Measurements from ENCODE around the gene NUDT14. TPM values are rescaled to one million over a fixed set of nuclear protein-coding genes. Genes with fewer than 3 reads are reported as not detected.

NUDT14 gene
- total and polyA plus RNA-seq, 2 donors, result 17.2 to 18.1 TPM

GRCh38 chr14:105184461-105184860 lies 3.3 kb upstream of the NUDT14 start:
- WGBS, result 83% methylated on average over 9 of the region's 9 CpGs
- Histone ChIP-seq H3K4me1 (ENCODE audit: control insufficient read depth in 2 of 2, insufficient read depth in 2 of 2, low read length in 2 of 2) (peaks cover 0 to 15% of the 10 kb centered on the region in 2 donors), H3K9me3 (ENCODE audit: control insufficient read depth in 2 of 2, insufficient read depth in 1 of 2, low read length in 1 of 2) (peaks cover 0 to 15% of the 10 kb centered on the region in 2 donors), H3K4me3 (ENCODE audit: low read length in 2 of 2) (no peak overlapping the region), H3K36me3 (ENCODE audit: control insufficient read depth in 2 of 2, insufficient read depth in 2 of 2, low read length in 1 of 2) (no peaks in the 10 kb centered on the region), H3K27ac (ENCODE audit: low read depth in 1 of 2, low read length in 1 of 2) (no peak overlapping the region), H3K27me3 (ENCODE audit: control insufficient read depth in 2 of 2, insufficient read depth in 1 of 2, low read length in 1 of 2) (peaks cover 7 to 56% of the 10 kb centered on the region in 2 donors)
- DNase-seq (ENCODE audit: low read depth in 6 of 9, low spot score in 9 of 9), result no peak

GRCh38 chr14:105182296-105183020 lies 1.3 kb upstream of the NUDT14 start:
- DNase-seq (ENCODE audit: low read depth in 6 of 9, low spot score in 9 of 9), result no peak

GRCh38 chr14:105181549-105182295 lies 610 bp upstream of the NUDT14 start:
- Histone ChIP-seq H3K36me3 (ENCODE audit: control insufficient read depth in 2 of 2, insufficient read depth in 2 of 2, low read length in 1 of 2) (no peaks in the 10 kb centered on the region), H3K27me3 (ENCODE audit: control insufficient read depth in 2 of 2, insufficient read depth in 1 of 2, low read length in 1 of 2) (peaks cover 7 to 69% of the 10 kb centered on the region in 2 donors), H3K4me3 (ENCODE audit: low read length in 2 of 2) (peak overlapping the region in 1 of 2 donors; percentile 64), H3K27ac (ENCODE audit: low read depth in 1 of 2, low read length in 1 of 2) (peak overlapping the region in 1 of 2 donors; percentile 20), H3K4me1 (ENCODE audit: control insufficient read depth in 2 of 2, insufficient read depth in 2 of 2, low read length in 2 of 2) (peaks cover 0 to 15% of the 10 kb centered on the region in 2 donors), H3K9me3 (ENCODE audit: control insufficient read depth in 2 of 2, insufficient read depth in 1 of 2, low read length in 1 of 2) (no peaks in the 10 kb centered on the region)
- 62% methylated on average over 21 of the region's 21 CpGs for WGBS
- DNase-seq (ENCODE audit: low read depth in 6 of 9, low spot score in 9 of 9), result no peak

More at GRCh38 chr14:105182296-105183020, 1.3 kb upstream of the NUDT14 start:
- 63% methylated on average over 25 of the region's 25 CpGs for WGBS
- peaks cover 0 to 15% of the 10 kb centered on the region in 2 donors for H3K4me1 ChIP-seq (ENCODE audit: control insufficient read depth in 2 of 2, insufficient read depth in 2 of 2, low read length in 2 of 2)
- H3K27ac ChIP-seq (ENCODE audit: low read depth in 1 of 2, low read length in 1 of 2), result no peak overlapping the region
- no peak overlapping the region for H3K4me3 ChIP-seq (ENCODE audit: low read length in 2 of 2)
- no peaks in the 10 kb centered on the region for H3K9me3 ChIP-seq (ENCODE audit: control insufficient read depth in 2 of 2, insufficient read depth in 1 of 2, low read length in 1 of 2)
- no peaks in the 10 kb centered on the region for H3K36me3 ChIP-seq (ENCODE audit: control insufficient read depth in 2 of 2, insufficient read depth in 2 of 2, low read length in 1 of 2)
- peaks cover 7 to 63% of the 10 kb centered on the region in 2 donors for H3K27me3 ChIP-seq (ENCODE audit: control insufficient read depth in 2 of 2, insufficient read depth in 1 of 2, low read length in 1 of 2)

- Histone ChIP-seq H3K27me3 (ENCODE audit: control insufficient read depth in 2 of 2, insufficient read depth in 1 of 2, low read length in 1 of 2) (peaks cover 7 to 71% of the 10 kb centered on the region in 2 donors), H3K36me3 (ENCODE audit: control insufficient read depth in 2 of 2, insufficient read depth in 2 of 2, low read length in 1 of 2) (no peaks in the 10 kb centered on the region), H3K27ac (ENCODE audit: low read depth in 1 of 2, low read length in 1 of 2) (no peak overlapping the region), H3K4me1 (ENCODE audit: control insufficient read depth in 2 of 2, insufficient read depth in 2 of 2, low read length in 2 of 2) (peaks cover 0 to 39% of the 10 kb centered on the region in 2 donors), H3K9me3 (ENCODE audit: control insufficient read depth in 2 of 2, insufficient read depth in 1 of 2, low read length in 1 of 2) (no peaks in the 10 kb centered on the region), H3K4me3 (ENCODE audit: low read length in 2 of 2) (no peak overlapping the region)
- no peak for DNase-seq (ENCODE audit: low read depth in 6 of 9, low spot score in 9 of 9)
- 97% methylated on average over 13 of the region's 13 CpGs for WGBS
Measured at GRCh38 chr14:105179191-105179590, 1.9 kb downstream of the NUDT14 start.

GRCh38 chr14:105178868-105179140 lies 2.3 kb downstream of the NUDT14 start:
- Histone ChIP-seq H3K9me3 (ENCODE audit: control insufficient read depth in 2 of 2, insufficient read depth in 1 of 2, low read length in 1 of 2) (no peaks in the 10 kb centered on the region), H3K27ac (ENCODE audit: low read depth in 1 of 2, low read length in 1 of 2) (no peak overlapping the region), H3K27me3 (ENCODE audit: control insufficient read depth in 2 of 2, insufficient read depth in 1 of 2, low read length in 1 of 2) (peaks cover 7 to 75% of the 10 kb centered on the region in 2 donors), H3K4me1 (ENCODE audit: control insufficient read depth in 2 of 2, insufficient read depth in 2 of 2, low read length in 2 of 2) (peaks cover 0 to 40% of the 10 kb centered on the region in 2 donors), H3K4me3 (ENCODE audit: low read length in 2 of 2) (no peak overlapping the region), H3K36me3 (ENCODE audit: control insufficient read depth in 2 of 2, insufficient read depth in 2 of 2, low read length in 1 of 2) (no peaks in the 10 kb centered on the region)
- DNase-seq (ENCODE audit: low read depth in 6 of 9, low spot score in 9 of 9), result no peak
- 98% methylated on average over 11 of the region's 11 CpGs for WGBS

GRCh38 chr14:105178069-105178867 lies 2.8 kb downstream of the NUDT14 start:
- no peak overlapping the region for H3K4me3 ChIP-seq (ENCODE audit: low read length in 2 of 2)
- H3K27ac ChIP-seq (ENCODE audit: low read depth in 1 of 2, low read length in 1 of 2), result no peak overlapping the region
- DNase-seq (ENCODE audit: low read depth in 6 of 9, low spot score in 9 of 9), result no peak
- H3K9me3 ChIP-seq (ENCODE audit: control insufficient read depth in 2 of 2, insufficient read depth in 1 of 2, low read length in 1 of 2), result no peaks in the 10 kb centered on the region
- WGBS, result 87% methylated on average over 19 of the region's 19 CpGs
- H3K27me3 ChIP-seq (ENCODE audit: control insufficient read depth in 2 of 2, insufficient read depth in 1 of 2, low read length in 1 of 2), result peaks cover 7 to 75% of the 10 kb centered on the region in 2 donors
- H3K36me3 ChIP-seq (ENCODE audit: control insufficient read depth in 2 of 2, insufficient read depth in 2 of 2, low read length in 1 of 2), result no peaks in the 10 kb centered on the region
- H3K4me1 ChIP-seq (ENCODE audit: control insufficient read depth in 2 of 2, insufficient read depth in 2 of 2, low read length in 2 of 2), result peaks cover 0 to 40% of the 10 kb centered on the region in 2 donors

- H3K36me3 ChIP-seq (ENCODE audit: control insufficient read depth in 2 of 2, insufficient read depth in 2 of 2, low read length in 1 of 2), result no peaks in the 10 kb centered on the region
- DNase-seq (ENCODE audit: low read depth in 6 of 9, low spot score in 9 of 9), result no peak
- H3K4me3 ChIP-seq (ENCODE audit: low read length in 2 of 2), result no peak overlapping the region
- 85% methylated on average over 11 of the region's 11 CpGs for WGBS
- peaks cover 7 to 75% of the 10 kb centered on the region in 2 donors for H3K27me3 ChIP-seq (ENCODE audit: control insufficient read depth in 2 of 2, insufficient read depth in 1 of 2, low read length in 1 of 2)
- H3K9me3 ChIP-seq (ENCODE audit: control insufficient read depth in 2 of 2, insufficient read depth in 1 of 2, low read length in 1 of 2), result no peaks in the 10 kb centered on the region
- H3K27ac ChIP-seq (ENCODE audit: low read depth in 1 of 2, low read length in 1 of 2), result no peak overlapping the region
- peaks cover 0 to 30% of the 10 kb centered on the region in 2 donors for H3K4me1 ChIP-seq (ENCODE audit: control insufficient read depth in 2 of 2, insufficient read depth in 2 of 2, low read length in 2 of 2)
Measured at GRCh38 chr14:105177082-105177481, 4.0 kb downstream of the NUDT14 start.

- Histone ChIP-seq H3K27me3 (ENCODE audit: control insufficient read depth in 2 of 2, insufficient read depth in 1 of 2, low read length in 1 of 2) (peaks cover 6 to 75% of the 10 kb centered on the region in 2 donors), H3K4me1 (ENCODE audit: control insufficient read depth in 2 of 2, insufficient read depth in 2 of 2, low read length in 2 of 2) (peaks cover 0 to 30% of the 10 kb centered on the region in 2 donors), H3K27ac (ENCODE audit: low read depth in 1 of 2, low read length in 1 of 2) (no peak overlapping the region), H3K36me3 (ENCODE audit: control insufficient read depth in 2 of 2, insufficient read depth in 2 of 2, low read length in 1 of 2) (no peaks in the 10 kb centered on the region), H3K4me3 (ENCODE audit: low read length in 2 of 2) (no peak overlapping the region), H3K9me3 (ENCODE audit: control insufficient read depth in 2 of 2, insufficient read depth in 1 of 2, low read length in 1 of 2) (no peaks in the 10 kb centered on the region)
- no peak for DNase-seq (ENCODE audit: low read depth in 6 of 9, low spot score in 9 of 9)
- WGBS, result 80% methylated on average over 15 of the region's 15 CpGs
Measured at GRCh38 chr14:105176513-105176912, 4.6 kb downstream of the NUDT14 start.

Measured in thymus (tissue), 11 donors.